H4 (cell line): ENCODE results near the gene LMAN2L. TPM values are rescaled to one million over a fixed set of nuclear protein-coding genes. Genes with fewer than 3 reads are reported as not detected.

ENCODE experiments used
- total RNA-seq: library from RNA; depleted of rRNA; stranded (reverse); fragments of >200 nt; shearing (Covaris generic); gene quantifications from 2 replicates; pipeline ENCODE4 v1.2.3, GENCODE V29; 2014; rRNA removed

LMAN2L gene
- total RNA-seq, 1 experiment from 2014 or later, result 38.2 TPM

Other genes with a start within 250 kb of the LMAN2L start
- gene NEURL3, start 234.7 kb downstream of the LMAN2L start, total RNA-seq, result not detected in 2 replicates
- gene ARID5A, start 203.3 kb downstream of the LMAN2L start, total RNA-seq, result 4.8 and 9.8 TPM in 2 replicates
- 27.4 and 31.8 TPM in 2 replicates for gene KANSL3, start 101.8 kb downstream of the LMAN2L start, total RNA-seq
- gene FER1L5, start 97.3 kb downstream of the LMAN2L start, total RNA-seq, result not detected in 2 replicates
- gene CNNM4, start 20.8 kb upstream of the LMAN2L start, total RNA-seq, result 3.0 and 3.4 TPM in 2 replicates
- 3.4 and 3.5 TPM in 2 replicates for gene CNNM3, start 76.2 kb upstream of the LMAN2L start, total RNA-seq
- 0.55 and 0.58 TPM in 2 replicates for gene ANKRD23, start 104.0 kb upstream of the LMAN2L start, total RNA-seq
- gene ANKRD39, start 118.0 kb upstream of the LMAN2L start, total RNA-seq, result 11.0 and 17.7 TPM in 2 replicates
- 15.9 and 18.0 TPM in 2 replicates for gene SEMA4C, start 130.0 kb upstream of the LMAN2L start, total RNA-seq
- gene FAM178B, start 246.5 kb upstream of the LMAN2L start, total RNA-seq, result not detected in 2 replicates